HG03460 (cell line): ENCODE results near the gene FYN.

ENCODE experiments used
- ATAC-seq: cut with Tn5 transposase; IDR thresholded peaks from one replicate; pipeline ENCODE4 v1.9.1; 2021; ENCODE audit not compliant: unreplicated experiment

FYN gene

DNA sequence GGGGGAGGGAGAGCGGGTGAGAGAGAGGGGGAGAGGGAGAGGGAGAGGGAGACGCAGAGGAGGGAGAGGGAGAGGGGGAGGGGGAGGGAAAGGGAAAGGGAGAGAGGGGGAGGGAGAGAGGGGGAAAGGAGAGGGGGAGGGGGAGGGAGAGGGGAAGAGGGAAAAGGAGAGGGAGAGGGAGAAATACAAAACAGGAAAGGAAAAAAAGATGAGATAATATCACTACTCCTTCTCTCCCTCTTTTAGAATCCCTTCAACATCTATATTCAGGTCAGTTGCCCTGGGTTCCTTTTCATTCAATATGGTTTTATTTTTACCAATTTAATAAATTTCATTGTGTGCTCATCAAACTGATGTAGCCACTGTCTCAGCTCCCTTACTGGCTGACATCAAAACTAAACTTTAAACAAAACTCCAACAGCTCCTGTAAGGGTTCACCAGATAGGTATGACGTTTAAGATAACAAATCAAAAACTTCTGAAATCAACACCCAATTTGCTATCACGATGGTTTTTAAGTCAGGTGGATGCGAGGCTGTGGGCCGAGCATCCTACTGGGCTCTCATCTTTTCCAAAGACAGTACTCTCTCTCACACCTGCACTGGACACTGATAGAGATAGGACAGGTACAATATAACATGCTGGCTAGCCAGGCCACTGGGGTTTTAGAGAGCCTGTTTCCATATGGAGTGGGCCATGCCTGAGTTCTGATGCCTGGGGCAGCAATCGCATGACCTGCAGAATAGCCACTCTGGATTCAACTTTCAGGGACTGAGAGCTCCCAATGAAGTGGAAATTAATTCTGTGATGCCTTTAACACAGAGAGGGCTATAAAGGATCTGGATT lies 99.5 kb downstream of the FYN start:
- no peak for ATAC-seq

DNA sequence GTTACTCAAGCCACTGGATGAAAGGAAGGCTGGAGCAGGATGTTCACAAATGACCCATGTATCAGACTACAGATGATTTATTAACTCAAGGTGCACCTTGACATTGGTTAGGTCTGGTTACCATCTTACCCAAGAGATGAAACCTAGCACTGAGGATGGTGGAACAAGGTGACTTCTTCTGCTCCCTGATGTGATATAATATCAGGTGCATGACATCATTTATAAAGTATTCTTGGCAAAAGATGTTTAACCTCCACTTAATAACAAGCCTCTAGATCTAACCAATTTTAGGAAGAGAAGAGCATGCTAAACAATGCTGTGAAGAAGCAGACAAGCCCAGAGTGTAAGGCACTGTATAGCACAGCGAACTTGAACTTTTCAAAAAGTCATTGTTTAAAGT lies 100.9 kb downstream of the FYN start:
- ATAC-seq: no peak

DNA sequence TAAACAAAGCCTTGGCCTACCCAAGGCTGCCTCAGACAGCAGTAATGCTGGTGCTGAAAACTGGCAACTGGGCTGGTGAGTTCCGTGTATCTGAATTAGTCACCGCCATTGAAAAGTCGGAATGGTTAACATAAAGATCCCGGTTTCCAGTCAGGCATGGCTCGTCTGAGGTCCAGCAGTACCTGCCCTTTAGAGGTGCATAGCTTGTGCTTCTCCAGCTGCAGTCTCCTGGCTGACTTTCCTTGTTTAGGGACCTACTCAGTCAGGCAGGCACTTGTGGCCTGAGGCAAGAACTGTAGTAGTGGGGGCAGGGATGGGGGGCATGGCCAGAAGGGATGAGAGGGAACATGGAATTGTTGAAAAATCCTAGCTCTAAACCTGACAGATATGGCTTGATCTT lies 101.6 kb downstream of the FYN start:
- no peak for ATAC-seq

DNA sequence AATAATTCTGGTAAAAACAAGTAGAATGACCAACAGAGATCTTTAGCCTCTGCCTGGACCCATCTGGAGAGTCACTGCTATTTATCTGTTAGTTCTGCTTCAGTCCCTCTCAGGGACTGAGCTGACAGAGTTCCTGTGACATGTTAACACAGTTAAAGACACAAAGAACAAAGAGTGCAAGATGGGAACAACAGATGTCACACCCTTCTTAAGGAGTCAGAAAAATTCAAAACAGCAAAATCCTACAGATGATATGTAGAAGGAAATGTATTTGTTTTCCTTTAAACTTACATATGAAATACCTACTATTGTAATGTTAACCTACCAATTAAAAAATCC lies 102.2 kb downstream of the FYN start:
- no peak for ATAC-seq

DNA sequence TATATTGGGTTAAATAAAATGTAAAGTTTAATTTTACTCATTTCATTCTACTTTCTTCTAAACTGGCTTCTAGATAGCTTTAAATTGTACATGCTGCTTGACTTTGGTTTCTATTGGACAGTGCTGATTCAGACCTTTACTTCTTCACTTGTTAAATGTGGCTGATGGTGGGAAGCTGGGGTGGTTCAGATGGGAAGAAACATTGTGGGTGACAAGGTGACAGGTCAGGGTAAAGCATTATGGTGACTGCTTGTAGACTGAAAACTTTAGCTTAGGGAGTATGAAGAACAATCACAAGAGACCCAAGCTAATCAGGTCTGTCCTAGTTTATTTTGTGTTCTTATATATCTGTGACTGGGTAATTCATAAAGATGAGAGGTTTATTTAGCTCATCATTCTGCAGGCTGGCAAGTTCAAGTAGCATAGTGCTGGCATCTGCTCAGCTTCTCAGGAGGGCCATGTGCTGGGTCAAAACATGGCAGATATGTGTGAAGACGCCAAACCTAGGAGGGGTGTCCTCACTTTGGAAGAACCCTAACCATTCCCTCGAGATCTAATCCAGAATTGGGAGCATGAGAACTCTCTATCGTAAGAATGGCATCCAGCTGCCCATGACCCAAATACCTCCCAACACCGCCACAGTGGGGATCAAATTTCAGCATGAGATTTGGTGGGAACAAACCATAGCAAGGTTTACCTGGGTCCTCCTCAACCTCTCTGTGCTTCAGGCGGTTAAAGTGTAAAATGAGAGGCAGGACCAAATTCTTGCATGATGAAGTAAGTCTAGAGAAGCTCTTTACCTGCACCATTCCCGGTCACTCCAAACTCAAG lies 102.8 kb downstream of the FYN start:
- no peak for ATAC-seq

DNA sequence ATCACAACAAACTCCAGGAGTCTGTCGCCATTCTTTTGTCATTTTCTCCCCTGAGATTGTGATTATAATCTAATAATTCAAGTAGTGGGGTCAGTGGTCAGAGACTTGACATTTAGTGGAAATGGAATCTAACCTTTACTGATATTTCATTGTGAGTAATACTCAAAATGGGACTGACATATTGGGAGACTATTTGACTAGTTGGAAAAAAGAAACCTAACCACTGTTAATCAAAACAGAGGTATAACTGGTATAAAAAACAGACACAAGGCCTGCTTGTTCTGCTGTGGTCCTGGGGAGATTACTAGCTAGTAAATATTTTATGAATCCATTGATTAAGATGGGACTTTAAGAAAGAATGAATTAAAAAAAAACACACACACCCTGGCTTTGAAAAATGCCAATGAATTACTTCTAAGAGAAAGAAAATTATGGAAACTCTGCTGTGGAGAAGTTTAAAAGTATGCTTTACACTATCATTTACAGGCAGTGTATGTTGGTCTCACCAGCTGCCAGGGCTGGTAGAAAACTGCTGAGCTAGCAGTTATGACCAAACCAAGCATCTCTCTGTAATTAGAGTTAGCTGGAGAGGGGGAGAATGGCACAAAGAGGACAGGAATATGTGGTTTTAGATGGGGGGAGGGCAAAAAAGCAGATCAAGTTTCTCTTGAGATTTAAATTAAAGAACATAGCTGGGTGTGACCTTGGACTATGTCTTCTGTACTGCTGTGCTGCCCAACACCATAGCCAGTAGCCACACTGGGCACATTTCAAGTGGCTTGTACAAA lies 103.7 kb downstream of the FYN start:
- ATAC-seq: no peak

DNA sequence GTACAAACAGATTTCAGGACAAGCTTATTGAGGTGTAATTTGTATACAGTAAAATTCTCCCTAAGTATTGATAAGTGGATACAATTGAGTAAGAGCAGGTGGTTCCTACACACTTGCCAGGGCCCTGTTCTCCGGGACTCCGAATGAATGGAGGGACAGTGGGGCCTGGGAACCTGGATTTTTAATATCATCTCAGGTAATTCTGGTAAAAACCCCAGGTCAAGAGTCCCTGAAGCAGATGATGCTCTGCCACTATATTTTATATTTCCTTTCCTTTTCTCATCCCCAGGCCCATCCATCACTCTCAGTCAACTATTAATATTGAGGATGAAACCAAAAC lies 104.9 kb downstream of the FYN start:
- no peak for ATAC-seq

DNA sequence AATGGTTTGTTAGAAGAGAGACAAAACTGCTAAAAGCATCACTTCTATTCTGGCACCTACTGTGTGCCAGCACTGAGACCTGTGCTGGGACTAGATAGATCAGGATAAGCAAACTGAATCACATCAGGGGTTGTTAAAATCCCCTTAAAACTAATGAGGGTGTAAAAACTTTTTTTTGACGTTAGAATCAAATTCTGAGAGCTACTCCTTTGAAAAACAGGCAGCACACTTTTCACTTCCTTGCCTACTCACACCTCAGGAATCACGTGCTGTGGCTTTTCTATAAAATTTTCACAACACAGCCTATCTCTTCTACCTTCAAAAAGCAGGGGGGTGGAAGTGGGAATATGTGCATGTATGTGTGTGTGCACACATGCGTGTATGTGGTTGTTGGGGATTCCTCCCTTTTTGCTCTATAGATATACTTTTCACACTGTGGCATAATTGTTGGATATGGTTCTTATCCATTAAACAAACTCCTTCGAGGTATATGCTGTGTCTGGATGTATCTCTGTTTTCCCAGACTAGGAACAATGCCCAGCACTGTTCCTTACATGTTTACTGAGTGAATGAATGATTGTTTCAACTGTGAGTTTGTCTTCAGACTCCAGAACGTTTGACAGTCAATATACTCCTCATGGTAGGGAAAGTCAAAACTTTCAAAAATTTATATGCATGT lies 105.4 kb downstream of the FYN start:
- ATAC-seq: no peak

DNA sequence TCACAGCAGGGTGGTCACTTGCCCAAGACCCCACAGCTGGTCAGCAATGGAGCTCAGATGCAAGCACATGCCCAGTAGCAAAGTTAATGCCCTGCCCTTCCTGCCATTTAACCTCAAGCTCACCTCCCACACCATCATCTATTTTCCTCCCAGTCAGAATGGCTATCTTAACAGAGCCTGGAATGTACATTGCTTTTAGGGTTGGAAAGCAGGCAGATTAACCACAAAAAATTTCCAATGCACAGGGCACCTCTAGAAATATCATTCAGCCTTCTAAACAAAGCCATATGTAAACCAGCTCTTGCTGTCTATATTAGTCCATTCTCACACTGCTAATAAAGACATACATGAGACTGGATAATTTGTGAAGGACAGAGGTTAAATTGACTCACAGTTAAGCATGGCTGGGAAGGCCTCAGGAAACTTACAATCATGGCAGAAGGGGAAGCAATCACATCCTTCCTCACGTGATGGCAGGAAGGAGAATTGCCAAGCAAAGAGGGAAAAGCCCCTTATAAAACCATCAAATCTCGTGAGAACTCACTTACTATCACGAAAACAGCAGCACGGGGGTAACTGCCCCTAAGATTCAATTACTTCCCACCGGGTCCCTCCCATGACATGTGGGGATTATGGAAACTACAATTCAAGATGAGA lies 106.9 kb downstream of the FYN start:
- no peak for ATAC-seq

DNA sequence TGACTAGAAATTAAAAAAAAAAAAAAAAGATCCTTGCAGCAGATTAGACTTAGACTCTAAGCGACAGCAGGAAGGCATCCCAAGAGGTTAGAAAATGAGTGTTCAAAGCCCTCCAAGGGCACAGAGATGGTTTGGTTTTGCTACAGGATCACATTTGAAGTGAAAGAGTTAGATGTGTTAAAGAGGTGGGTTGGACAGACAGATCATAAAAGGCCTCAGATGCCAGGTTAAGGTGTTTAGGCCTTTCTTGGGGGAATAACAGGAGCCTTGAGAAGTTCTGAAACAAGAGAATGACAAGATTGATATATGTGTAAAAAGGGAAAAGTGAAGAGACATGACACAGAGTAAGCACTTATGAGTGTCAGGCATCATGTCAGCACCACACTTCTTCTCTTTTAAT lies 107.5 kb downstream of the FYN start:
- no peak for ATAC-seq

DNA sequence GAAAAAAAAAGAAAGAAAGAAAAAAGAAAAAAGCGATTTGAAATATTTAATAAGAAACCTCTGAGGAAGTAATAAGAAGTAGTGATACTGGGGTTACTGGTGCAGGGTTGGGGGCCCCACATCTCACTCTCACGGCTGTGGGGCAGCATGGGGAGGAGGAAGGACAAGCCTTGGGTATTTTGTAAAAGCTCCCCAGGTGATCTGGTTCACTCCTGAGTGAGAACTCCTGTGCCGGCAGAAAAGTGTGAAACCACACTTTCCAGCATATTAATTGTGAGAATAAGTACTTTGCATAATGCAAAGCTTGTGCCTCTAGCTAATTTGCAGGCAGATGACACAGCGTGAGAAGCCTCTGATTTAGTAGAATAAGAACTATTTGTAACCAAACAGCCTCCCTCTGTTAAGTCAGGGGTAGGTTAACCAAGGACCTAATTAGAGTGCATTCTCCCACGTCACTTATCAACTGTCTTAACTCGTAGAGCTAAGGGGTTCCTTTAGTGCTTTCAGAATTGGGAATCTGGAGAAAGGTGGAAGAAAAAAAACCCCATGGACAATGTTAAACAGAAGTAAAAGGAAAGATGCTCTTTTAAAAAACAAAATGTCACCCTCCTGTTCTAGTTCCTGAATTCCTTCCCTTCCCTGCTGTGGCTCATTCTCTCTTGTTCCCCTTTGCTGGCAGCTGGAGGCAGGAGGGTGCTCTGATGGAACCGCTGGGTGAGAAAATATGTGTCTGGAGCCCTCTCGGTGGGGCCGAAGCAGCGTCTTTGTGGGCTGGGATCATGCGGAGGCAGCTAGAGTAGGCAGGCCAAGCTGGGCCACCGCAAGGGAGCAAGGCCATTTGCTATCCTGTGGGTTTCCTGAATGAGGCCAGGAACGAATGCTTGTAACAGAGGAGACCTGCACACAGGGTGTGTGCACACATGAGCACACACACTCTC lies 108.7 kb downstream of the FYN start:
- ATAC-seq: peak; percentile 82

DNA sequence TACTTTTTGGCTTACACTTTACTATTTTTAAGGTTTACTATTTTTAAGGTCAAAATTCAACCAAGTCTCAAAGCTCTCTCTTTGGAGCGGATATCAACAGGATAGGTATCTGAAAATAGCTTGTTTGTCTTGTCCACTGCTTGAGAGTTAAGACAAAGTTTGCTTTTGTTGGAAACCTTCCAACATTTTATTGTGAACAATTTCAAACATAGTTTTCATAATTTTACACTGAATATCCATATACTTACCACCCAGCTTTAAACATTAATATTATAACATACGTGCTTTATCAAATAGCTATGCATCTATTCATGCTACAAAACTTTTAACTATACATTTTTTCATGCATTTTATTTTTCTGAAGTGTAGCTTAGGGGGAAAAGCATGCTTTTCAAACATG lies 109.9 kb downstream of the FYN start:
- ATAC-seq: no peak

DNA sequence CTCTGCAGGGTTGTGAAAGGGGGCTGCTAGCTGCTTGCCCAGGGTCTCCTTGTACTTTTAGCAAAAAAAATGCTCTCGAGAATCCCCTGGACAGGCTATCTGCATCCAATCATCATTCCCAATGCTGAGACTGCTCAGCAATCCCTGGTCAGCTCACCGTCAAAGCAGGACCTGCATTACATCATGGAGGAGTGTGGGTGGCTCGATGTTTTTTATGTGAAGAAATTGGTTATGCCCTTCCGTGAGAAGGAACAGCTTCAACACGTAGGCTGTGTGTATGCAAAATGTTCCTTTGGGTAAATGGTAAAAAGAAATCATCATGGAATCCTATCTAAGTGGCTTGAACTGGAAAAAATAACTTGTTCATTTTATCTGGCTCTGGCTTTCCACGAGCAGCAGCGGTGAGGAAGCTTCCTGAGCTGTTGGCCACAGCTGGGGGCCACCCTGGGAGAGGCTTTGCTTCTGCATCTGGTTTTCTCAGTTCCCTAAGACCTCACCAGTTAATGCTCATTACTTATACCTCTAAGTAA lies 111.4 kb downstream of the FYN start:
- no peak for ATAC-seq

DNA sequence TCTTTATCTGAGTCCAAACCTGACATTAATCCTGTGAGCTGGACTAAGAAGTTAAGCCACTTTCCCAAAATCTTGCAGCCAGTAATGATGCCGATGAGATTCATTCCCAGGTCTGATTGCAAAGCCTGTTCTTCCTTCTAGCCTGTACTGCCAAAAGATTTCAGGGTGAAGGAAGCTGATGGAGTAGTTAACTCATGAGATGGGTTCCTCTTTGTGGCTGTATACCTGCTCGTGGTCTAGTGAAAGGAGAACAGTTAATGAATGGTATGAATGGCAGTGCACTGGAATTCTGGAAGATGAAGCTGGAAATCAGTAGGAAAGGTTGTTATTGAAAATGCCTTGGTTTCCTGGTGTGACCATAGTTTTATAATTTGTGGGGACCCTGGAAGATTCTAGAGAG lies 112.0 kb downstream of the FYN start:
- no peak for ATAC-seq

DNA sequence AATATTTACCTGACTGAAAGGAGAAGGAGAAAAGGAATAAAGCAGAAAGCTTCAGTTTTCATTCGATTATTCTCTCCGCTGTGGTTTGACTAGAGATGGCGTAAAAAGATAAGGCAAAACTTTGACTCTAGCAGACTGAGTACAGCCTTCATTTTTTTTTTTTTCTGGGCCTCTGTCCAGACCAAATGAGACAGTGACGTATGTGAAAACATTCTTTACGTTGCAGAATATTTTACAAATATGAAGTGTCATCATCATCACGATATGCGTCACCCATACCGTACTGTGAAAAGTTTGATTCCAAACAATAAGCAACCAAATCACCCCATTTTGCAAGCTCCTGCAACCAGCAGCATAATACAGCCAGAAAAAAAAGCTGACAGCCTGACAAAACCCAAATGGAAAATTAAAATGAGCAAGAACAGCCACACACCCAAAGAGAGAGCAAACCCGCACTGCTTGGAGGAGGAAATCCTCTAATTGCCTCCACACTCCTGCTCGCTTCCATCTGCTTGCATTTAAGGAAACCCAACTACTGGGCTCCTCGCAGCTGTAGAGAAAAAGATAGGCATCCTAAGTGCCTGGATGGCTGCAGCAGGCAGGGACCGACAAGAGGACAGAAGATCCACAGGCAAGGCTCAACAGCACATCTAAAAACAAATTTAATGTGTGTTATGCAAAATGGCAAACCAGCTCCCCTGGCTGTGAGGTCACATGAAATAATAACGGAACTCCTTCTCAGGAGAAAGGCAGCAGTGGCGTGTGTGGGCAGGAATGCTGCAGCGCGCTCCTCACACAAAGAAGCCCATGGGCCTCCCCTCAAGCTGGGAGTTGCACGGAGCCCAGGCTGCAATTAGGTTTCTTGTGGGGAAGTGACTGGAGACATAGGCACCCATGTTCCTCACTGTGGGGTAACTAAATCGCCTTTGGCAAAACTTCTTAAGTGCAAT lies 113.1 kb downstream of the FYN start:
- ATAC-seq: no peak

DNA sequence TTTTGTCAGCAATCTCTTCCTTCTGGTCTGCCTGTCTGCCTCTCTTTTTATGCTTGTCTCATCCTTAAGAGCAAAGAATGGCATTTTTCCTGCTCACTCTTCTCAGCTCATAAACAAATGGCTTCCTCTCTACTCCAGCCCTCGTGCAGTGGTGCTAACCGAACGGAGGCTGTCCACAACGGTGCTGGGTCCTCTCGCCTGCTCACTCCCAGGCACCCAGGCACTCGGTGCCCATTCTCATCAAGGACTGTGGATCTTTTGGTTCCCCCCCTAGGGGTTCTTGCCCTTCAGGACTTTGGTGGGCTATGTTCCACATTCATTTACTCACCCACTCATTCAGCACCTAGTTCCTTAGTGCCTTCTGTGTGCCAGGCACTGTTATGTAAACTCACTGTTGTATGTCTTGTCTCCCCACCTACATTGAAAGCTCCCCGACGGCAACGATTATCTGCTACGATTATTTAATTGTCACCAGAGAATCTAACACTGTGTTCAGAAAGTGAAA lies 113.9 kb downstream of the FYN start:
- no peak for ATAC-seq

DNA sequence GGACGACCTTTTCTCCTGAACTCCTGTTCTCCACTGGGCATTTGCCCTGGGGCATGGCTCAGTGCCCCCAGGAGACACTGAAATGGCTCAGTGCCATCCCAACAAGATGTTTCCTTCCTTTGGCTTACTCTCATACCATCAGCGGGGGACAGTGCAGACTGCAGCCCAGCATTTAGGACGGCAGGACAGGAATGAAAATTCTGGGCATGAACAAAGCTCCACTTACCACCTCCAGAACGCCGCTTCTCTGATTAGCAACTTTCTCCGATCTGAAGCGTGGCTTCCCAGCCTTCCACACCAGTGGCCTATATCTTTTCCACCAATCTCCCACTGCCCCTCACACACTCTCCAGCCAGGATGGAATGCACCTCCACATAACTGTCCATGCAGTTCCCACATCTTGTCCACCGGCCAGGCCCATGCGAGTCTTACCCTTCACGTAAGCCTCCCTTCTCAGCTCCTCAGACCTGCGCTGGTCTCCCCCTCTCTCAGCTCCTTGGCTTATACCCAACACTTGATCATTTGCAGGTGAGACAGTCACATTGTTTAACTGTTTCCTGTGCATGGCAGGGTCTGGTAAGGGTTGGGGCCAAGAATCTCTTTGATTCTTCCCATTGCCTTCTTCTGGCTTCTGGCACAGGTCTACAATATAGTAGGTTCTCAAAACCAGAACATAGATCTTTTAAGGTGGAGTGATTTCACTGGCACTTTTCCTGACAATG lies 114.5 kb downstream of the FYN start:
- ATAC-seq: no peak
